Thymus (tissue), 11 donors: ENCODE data around the gene SMAD9. TPM values are rescaled to one million over a fixed set of nuclear protein-coding genes. Genes with fewer than 3 reads are reported as not detected.
"Not testable (repeated sequence)": the region's sequence is repeated elsewhere in the genome, so short reads cannot be mapped to it uniquely, and the experiment has no call there.

ENCODE experiments used
- DNase-seq, 9 donors: peaks; one replicate each; pipeline ENCODE4 v3.0.0-alpha.2; 2013; ENCODE audit warnings: low spot score in 9 of 9, low read depth in 6 of 9, missing footprints in 1 of 9
- H3K27ac ChIP-seq, 2 donors: one replicate each; pipeline ENCODE4 v1.5.1; 2013; ENCODE audit warnings: control low read depth in 1 of 2, low read depth in 1 of 2, low read length in 1 of 2, mild to moderate bottlenecking in 1 of 2, moderate library complexity in 1 of 2
- H3K27me3 ChIP-seq, 2 donors: one replicate each; pipeline ENCODE4 v1.5.1; 2013; ENCODE audit warnings: low read length in 1 of 2; ENCODE audit not compliant: control insufficient read depth in 2 of 2, insufficient read depth in 1 of 2
- H3K36me3 ChIP-seq, 2 donors: one replicate each; pipeline ENCODE4 v1.5.1; 2013; ENCODE audit warnings: low read length in 1 of 2, mild to moderate bottlenecking in 1 of 2, moderate library complexity in 1 of 2; ENCODE audit not compliant: control insufficient read depth in 2 of 2, insufficient read depth in 2 of 2
- H3K4me1 ChIP-seq, 2 donors: one replicate each; pipeline ENCODE4 v1.5.1; 2013; ENCODE audit warnings: low read length in 2 of 2; ENCODE audit not compliant: control insufficient read depth in 2 of 2, insufficient read depth in 2 of 2
- H3K4me3 ChIP-seq, 2 donors: one replicate each; pipeline ENCODE4 v1.5.1; 2013; ENCODE audit warnings: low read length in 2 of 2, control low read depth in 1 of 2, mild to moderate bottlenecking in 1 of 2
- H3K9me3 ChIP-seq, 2 donors: one replicate each; pipeline ENCODE4 v1.5.1; 2013; ENCODE audit warnings: low read length in 1 of 2, mild to moderate bottlenecking in 1 of 2; ENCODE audit not compliant: control insufficient read depth in 2 of 2, insufficient read depth in 1 of 2
- WGBS: extraction: QIAGEN DNeasy Blood & Tissue Kit; methylation state at CpG from one replicate; pipeline ENCODE4 v1.1.7; 2013; 5-methylcytosine and 5-hydroxymethylcytosine counted together
- polyA plus RNA-seq: library from polyadenylated mRNA; stranded (reverse); fragments of 200-250 nt; gene quantifications from one replicate; pipeline ENCODE4 v1.2.3, GENCODE V29; 2013
- total RNA-seq: library from RNA; stranded (reverse); fragments of 120-200 nt; gene quantifications from one replicate; pipeline ENCODE4 v1.2.4, GENCODE V29; 2013
- donor health status: healthy.

SMAD9 gene
- total and polyA plus RNA-seq, 2 donors, result 0.52 to 1.9 TPM

DNA sequence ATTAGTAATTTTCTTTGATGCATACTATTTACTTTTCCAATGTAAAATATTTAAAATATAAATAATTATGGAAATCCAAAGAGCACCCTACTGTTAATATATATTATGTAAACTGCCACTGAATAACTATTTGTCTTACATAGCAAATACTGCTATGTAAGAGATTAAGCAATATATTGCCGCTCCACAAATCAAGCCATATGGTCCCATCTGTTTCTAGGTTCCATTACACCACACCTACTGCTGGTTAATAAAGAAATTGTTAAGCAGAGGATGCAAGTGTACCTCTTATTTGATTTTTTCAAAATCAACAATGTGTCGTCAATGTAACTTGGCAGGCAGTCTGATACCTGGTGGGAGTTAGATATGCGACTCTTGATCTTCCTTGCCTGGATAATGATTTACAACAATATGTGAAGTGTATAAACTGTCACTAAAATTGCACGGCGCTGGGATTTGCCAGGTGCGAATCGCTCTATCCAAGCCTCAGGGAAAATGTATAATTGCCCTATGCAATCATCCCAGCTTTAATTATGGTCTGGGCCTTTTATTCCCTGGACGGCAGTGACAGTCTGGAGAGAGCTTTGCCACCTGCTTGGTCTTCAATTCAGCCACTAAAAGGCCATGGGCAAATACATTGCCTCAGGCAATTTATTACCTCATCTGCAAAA lies 16.0 kb downstream of the SMAD9 start:
- Histone ChIP-seq H3K4me3 (no peak overlapping the region), H3K9me3 (no peaks in the 10 kb centered on the region), H3K27ac (no peak overlapping the region), H3K4me1 (no peaks in the 10 kb centered on the region), H3K36me3 (no peaks in the 10 kb centered on the region), H3K27me3 (no peaks in the 10 kb centered on the region)
- 97% methylated on average over 8 of the region's 8 CpGs for WGBS
- DNase-seq, result no peak

DNA sequence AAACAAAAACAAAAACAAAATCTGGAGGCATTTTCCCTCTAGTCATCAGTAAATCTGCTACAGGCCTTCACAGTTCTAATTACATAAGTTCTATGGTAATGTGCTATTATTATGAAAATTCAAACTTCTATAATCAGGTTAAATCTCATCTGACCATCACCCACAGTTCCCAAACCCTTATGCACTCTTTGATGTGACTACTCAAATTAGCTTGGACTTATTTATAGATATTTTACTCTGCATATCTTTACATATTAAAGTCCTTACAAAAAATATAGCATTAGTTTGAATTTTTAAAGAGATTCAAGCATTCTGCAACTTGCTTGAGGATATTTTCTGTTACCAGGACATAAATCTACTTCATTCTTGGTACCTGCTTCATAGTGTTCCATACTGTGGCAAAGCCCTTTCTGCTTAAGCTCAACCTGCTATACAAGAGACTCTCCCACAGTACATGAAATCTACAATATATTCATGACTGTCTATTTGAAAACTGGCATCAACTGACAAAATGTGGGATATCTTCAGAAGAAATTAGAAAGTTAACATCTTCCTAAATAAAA lies 22.9 kb downstream of the SMAD9 start:
- no peaks in the 10 kb centered on the region for H3K9me3 ChIP-seq
- H3K36me3 ChIP-seq, result no peaks in the 10 kb centered on the region
- DNase-seq, result no peak
- no peak overlapping the region for H3K4me3 ChIP-seq
- no peak overlapping the region for H3K27ac ChIP-seq
- no peaks in the 10 kb centered on the region for H3K4me1 ChIP-seq
- H3K27me3 ChIP-seq, result no peaks in the 10 kb centered on the region

DNA sequence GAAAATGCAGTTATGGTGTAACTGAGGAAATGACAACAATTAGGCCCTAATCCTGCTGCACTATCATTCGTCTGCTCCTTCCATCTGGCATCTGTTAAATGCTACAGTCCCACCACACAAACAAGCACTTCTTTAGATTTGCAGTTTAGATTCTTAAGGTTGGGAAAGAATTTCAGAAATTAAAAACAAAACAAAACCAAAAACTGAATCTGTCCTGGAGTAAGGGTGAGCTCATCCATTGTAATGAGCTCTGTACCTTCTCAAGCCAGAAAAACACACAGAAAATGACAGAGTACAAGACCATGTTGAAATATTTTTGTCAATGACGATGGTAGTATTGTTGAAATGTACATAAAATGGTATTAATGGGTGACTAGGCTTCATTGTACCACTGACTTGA lies 28.3 kb downstream of the SMAD9 start:
- 97% methylated on average over 2 of the region's 2 CpGs for WGBS
- Histone ChIP-seq H3K27ac (no peak overlapping the region), H3K27me3 (no peaks in the 10 kb centered on the region), H3K4me3 (no peak overlapping the region), H3K4me1 (no peaks in the 10 kb centered on the region), H3K36me3 (no peaks in the 10 kb centered on the region), H3K9me3 (no peaks in the 10 kb centered on the region)
- DNase-seq, result no peak

DNA sequence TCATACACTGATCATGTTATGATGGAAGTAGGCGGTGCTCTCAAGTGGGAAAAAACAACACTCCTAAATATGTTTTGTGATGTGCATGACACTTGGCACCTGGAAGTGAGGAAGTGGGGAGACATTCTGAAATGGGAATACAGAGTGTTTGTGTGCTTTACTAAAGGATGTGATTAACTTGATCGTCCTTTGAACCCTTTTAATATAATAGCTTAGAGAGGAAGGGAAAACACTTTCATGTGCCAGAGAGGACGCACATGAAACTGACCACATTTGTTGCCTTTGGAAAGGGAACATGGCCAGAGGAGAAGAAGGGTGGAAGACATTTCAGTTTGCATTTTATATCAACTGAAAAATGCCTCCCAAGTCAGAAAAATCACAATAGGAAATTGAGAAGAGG lies 31.4 kb downstream of the SMAD9 start:
- Histone ChIP-seq H3K27ac (no peak overlapping the region), H3K27me3 (no peaks in the 10 kb centered on the region), H3K9me3 (no peaks in the 10 kb centered on the region), H3K36me3 (no peaks in the 10 kb centered on the region), H3K4me1 (no peaks in the 10 kb centered on the region), H3K4me3 (no peak overlapping the region)
- no peak for DNase-seq
- WGBS, result 91% methylated on average over 3 of the region's 3 CpGs

DNA sequence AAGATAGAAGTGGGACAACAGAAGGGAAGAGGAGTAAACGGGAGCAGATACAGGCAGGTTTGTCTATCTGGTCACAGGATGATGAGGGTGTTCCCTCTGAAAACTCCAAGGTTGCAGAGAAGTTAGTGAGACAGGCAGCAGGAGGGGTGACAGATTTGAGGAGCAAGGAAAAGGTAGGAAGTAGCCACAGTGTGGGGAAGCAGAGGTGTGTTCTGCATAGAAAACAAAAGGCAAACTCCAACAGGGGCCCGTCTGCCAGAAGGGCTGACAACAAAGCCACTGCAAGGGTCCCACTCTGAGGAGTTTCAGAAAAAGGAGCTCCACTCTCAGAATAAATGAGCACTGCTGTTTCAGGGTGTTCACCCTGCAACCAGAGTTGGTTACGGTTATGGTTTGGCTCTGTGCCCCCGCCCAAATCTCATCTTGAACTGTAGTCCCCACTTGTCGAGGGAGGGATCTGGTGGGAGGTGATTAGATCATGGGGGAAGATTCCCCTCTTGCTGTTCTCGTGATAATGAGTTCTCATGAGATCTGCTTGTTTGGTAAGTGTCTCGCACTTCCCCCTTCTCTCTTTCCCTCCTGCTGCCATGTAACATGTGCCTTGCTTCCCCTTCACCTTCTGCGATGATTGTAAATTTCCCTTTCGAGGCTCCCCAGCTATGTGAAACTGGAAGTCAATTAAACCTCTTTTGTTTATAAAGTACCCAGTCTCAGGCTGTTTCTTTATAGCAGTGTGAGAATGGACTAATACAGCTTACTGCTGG lies 32.1 kb downstream of the SMAD9 start:
- no peaks in the 10 kb centered on the region for H3K9me3 ChIP-seq
- no peak overlapping the region for H3K27ac ChIP-seq
- H3K36me3 ChIP-seq, result no peaks in the 10 kb centered on the region
- no peak for DNase-seq
- 85% methylated on average over 9 of the region's 9 CpGs for WGBS
- H3K4me3 ChIP-seq, result no peak overlapping the region
- no peaks in the 10 kb centered on the region for H3K4me1 ChIP-seq
- H3K27me3 ChIP-seq, result no peaks in the 10 kb centered on the region

DNA sequence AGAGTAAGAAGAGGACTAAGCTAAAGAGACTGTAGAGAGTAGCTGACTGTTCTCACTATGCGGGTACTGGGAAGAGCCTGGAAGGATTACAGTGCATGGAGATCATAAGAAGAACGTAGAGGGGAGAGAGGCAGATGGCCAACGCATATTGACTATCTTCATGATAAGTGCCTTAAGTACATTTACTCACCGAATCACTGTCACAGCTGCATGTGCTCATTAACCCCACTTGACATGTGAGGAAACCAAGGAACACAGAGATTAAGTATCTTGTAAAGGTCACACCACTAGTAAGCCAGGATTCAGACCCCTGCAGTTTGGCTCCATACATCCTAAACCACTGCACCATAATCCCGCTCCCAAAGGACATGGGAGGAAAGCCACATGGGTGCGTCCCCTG lies 34.1 kb downstream of the SMAD9 start:
- Histone ChIP-seq H3K27me3 (no peaks in the 10 kb centered on the region), H3K36me3 (no peaks in the 10 kb centered on the region), H3K9me3 (no peaks in the 10 kb centered on the region), H3K27ac (no peak overlapping the region), H3K4me3 (no peak overlapping the region), H3K4me1 (no peaks in the 10 kb centered on the region)
- DNase-seq, result no peak
- 96% methylated on average over 6 of the region's 6 CpGs for WGBS

DNA sequence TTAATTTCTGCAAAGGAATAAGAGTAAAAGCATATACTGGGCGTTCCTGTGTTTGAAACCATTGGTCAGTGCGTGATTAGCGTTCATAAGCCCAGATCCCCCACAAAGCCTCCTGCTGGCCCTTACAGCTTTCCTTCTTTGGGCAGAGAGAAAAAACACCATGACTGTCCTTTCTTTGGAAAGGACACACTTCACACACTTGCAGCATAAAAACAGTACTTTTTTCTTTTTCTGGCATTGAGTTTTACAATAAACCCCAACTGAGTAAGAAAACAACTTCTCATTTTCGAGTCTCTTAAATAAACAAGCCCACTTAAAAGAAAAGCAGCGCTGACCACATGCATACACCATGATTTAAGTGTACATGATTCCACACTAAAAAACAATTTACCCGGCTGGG lies 35.8 kb downstream of the SMAD9 start:
- Histone ChIP-seq H3K36me3 (no peaks in the 10 kb centered on the region), H3K4me1 (no peaks in the 10 kb centered on the region), H3K9me3 (no peaks in the 10 kb centered on the region), H3K4me3 (no peak overlapping the region), H3K27ac (no peak overlapping the region), H3K27me3 (peaks cover 0 to under 1% of the 10 kb centered on the region in 2 donors)
- no peak for DNase-seq
- 98% methylated on average over 6 of the region's 6 CpGs for WGBS

DNA sequence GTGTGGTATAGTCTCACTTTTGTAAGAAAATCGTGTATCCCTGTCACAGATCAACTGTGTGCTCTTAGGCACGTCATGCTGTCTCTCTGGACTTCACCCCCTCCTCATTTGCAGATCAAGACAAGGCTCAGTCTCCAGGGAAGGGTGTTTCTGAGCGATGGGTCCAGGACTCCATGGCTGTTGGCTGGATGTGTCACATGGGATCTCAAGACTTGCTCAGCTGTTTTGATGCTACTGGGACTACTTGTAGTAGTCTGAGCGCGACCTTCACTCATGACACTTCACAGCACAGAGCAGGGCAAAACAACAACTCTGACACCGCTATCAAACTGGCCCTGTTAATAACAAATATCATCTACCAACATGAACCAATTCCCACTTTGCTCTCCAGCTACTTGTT lies 36.2 kb downstream of the SMAD9 start:
- DNase-seq, result no peak
- H3K36me3 ChIP-seq, result no peaks in the 10 kb centered on the region
- H3K9me3 ChIP-seq, result no peaks in the 10 kb centered on the region
- no peaks in the 10 kb centered on the region for H3K4me1 ChIP-seq
- 94% methylated on average over 6 of the region's 6 CpGs for WGBS
- no peak overlapping the region for H3K27ac ChIP-seq
- peaks cover 0 to 3% of the 10 kb centered on the region in 2 donors for H3K27me3 ChIP-seq
- H3K4me3 ChIP-seq, result no peak overlapping the region

DNA sequence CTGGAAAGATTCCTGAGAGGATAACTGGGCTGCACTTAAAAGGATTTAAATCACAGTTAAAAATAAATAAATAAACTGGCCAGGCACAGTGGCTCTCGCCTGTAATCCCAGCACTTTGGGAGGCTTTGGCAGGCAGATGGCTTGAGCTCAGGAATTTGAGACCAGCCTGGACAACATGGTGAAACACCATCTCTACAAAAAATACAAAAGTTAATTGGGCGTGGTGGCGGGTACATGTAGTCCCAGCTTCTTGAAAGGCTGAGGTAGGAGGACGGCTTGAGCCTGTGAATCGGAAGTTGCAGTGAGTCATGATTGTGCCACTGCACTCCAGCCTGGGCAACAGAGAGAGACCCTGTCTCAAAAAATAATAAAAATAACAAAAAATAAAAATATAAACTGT lies 36.6 kb downstream of the SMAD9 start:
- not testable (repeated sequence) for DNase-seq, H3K27me3 ChIP-seq, H3K4me1 ChIP-seq, H3K27ac ChIP-seq, H3K36me3 ChIP-seq, H3K9me3 ChIP-seq, H3K4me3 ChIP-seq
- 91% methylated on average over 5 of the region's 5 CpGs for WGBS
